GM23338 (cell line): ENCODE measurements around the gene TFPT. TPM values are rescaled to one million over a fixed set of nuclear protein-coding genes. Genes with fewer than 3 reads are reported as not detected.

Experiments
- ATAC-seq: fragments of 200-7000 bp; cut with Tn5 transposase; 3 replicates; pipeline ENCODE4 v1.9.1; 2020
- DNase-seq: peaks from one replicate; pipeline ENCODE4 v3.0.0-alpha.2; 2015; ENCODE audit warnings: low spot score
- H2AFZ ChIP-seq: fragments of 200-600 bp; sonication (generic); 2 replicates; pipeline ENCODE4 v1.8.0; 2016; ENCODE audit warnings: antibody characterized with exemption, mild to moderate bottlenecking, moderate library complexity
- H3F3A ChIP-seq: fragments of 200-600 bp; sonication (generic); replicated peaks from 2 replicates; pipeline ENCODE4 v1.8.0; 2017; ENCODE audit warnings: antibody characterized with exemption, mixed run types, low read depth
- H3K27ac ChIP-seq: fragments of 200-600 bp; sonication (generic); 2 replicates; pipeline ENCODE4 v1.6.1; 2016; ENCODE audit warnings: low read depth
- H3K27me3 ChIP-seq: fragments of 200-600 bp; sonication (generic); 2 replicates; pipeline ENCODE4 v1.8.0; 2016; ENCODE audit warnings: mild to moderate bottlenecking, mixed run types, moderate library complexity; ENCODE audit not compliant: insufficient read depth
- H3K36me3 ChIP-seq: fragments of 200-600 bp; sonication (generic); 2 replicates; pipeline ENCODE4 v1.8.0; 2016; ENCODE audit warnings: mild to moderate bottlenecking; ENCODE audit not compliant: insufficient read depth
- H3K4me1 ChIP-seq: fragments of 200-600 bp; sonication (generic); 2 replicates; pipeline ENCODE4 v1.8.0; 2016; ENCODE audit warnings: mild to moderate bottlenecking, moderate library complexity; ENCODE audit not compliant: insufficient read depth
- H3K4me2 ChIP-seq: fragments of 200-600 bp; sonication (generic); 2 replicates; pipeline ENCODE4 v1.7.1; 2017; ENCODE audit warnings: mixed run types
- H3K4me3 ChIP-seq: fragments of 200-600 bp; sonication (generic); 2 replicates; pipeline ENCODE4 v1.6.1; 2016; ENCODE audit warnings: mixed run types
- H3K79me2 ChIP-seq: fragments of 200-600 bp; sonication (generic); replicated peaks from 2 replicates; pipeline ENCODE4 v1.8.0; 2017; ENCODE audit warnings: mild to moderate bottlenecking; ENCODE audit not compliant: insufficient read depth
- H3K9me2 ChIP-seq: fragments of 200-600 bp; sonication (generic); 2 replicates; pipeline ENCODE4 v1.8.0; 2017; ENCODE audit not compliant: insufficient read depth
- H4K20me1 ChIP-seq: fragments of 200-600 bp; sonication (generic); replicated peaks from 2 replicates; pipeline ENCODE4 v1.8.0; 2017; ENCODE audit warnings: mild to moderate bottlenecking; ENCODE audit not compliant: insufficient read depth
- H3K27ac Mint-ChIP-seq: 2 replicates; pipeline ENCODE4 v1.8.0; 2020; ENCODE audit warnings: inconsistent platforms, mild to moderate bottlenecking, moderate library complexity, mixed read lengths
- H3K27me3 Mint-ChIP-seq: 3 replicates; pipeline ENCODE4 v1.8.0; 2022; ENCODE audit warnings: low read depth, mild to moderate bottlenecking, moderate library complexity, mixed read lengths, inconsistent platforms; ENCODE audit not compliant: insufficient read depth, poor library complexity
- H3K36me3 Mint-ChIP-seq: 3 replicates; pipeline ENCODE4 v1.8.0; 2021; ENCODE audit warnings: low read depth, mild to moderate bottlenecking, inconsistent platforms, moderate library complexity, mixed read lengths
- H3K4me1 Mint-ChIP-seq: 3 replicates; pipeline ENCODE4 v1.8.0; 2020; ENCODE audit warnings: mild to moderate bottlenecking, inconsistent platforms, mixed read lengths
- H3K4me3 Mint-ChIP-seq: 3 replicates; pipeline ENCODE4 v1.8.0; 2021; ENCODE audit warnings: moderate library complexity, mild to moderate bottlenecking, inconsistent platforms, mixed read lengths
- H3K9me3 Mint-ChIP-seq: 3 replicates; pipeline ENCODE4 v1.8.0; 2020; ENCODE audit warnings: moderate library complexity, mild to moderate bottlenecking, inconsistent platforms, mixed read lengths
- CREB1 ChIP-seq: fragments of 250-450 bp; sonication (Bioruptor Pico); IDR thresholded peaks from 2 replicates; pipeline ENCODE4 v1.5.0; 2020; ENCODE audit warnings: low read depth, mild to moderate bottlenecking, moderate library complexity
- CTCF ChIP-seq, 2 experiments: fragments of 200-600 bp in 1 of 2; sonication (generic) in 1 of 2; conservative IDR thresholded peaks; 2 replicates each; pipeline versions ENCODE4 v1.5.1 to v1.6.1; 2016 to 2017; ENCODE audit warnings: antibody characterized with exemption in 2 of 2, low read depth in 2 of 2, mild to moderate bottlenecking in 2 of 2, moderate library complexity in 1 of 2
- ETS1 ChIP-seq: IDR thresholded peaks from 2 replicates; pipeline ENCODE4 v1.6.1; 2016; ENCODE audit warnings: antibody characterized with exemption
- EZH2 ChIP-seq: fragments of 200-600 bp; sonication (generic); IDR thresholded peaks from one replicate; pipeline ENCODE4 v1.8.0; 2017; ENCODE audit warnings: antibody characterized with exemption, mild to moderate bottlenecking, low read depth; ENCODE audit not compliant: unreplicated experiment
- EZH2phosphoT487 ChIP-seq: fragments of 200-600 bp; sonication (generic); IDR thresholded peaks from one replicate; pipeline ENCODE4 v1.8.1; 2018; ENCODE audit warnings: antibody characterized with exemption; ENCODE audit not compliant: unreplicated experiment
- JUNB ChIP-seq: IDR thresholded peaks from one replicate; pipeline ENCODE4 v1.6.1; 2016; ENCODE audit warnings: antibody characterized with exemption; ENCODE audit not compliant: unreplicated experiment
- NANOG ChIP-seq: IDR thresholded peaks from 2 replicates; pipeline ENCODE4 v1.6.1; 2016; ENCODE audit warnings: antibody characterized with exemption, borderline replicate concordance
- POLR2AphosphoS5 ChIP-seq: IDR thresholded peaks from 2 replicates; pipeline ENCODE4 v1.6.1; 2016; ENCODE audit warnings: antibody characterized with exemption, low read depth
- REST ChIP-seq: IDR thresholded peaks from one replicate; pipeline ENCODE4 v1.6.1; 2018; ENCODE audit warnings: antibody characterized with exemption; ENCODE audit not compliant: unreplicated experiment
- STAT1 ChIP-seq: IDR thresholded peaks from one replicate; pipeline ENCODE4 v1.6.1; 2016; ENCODE audit warnings: antibody characterized with exemption; ENCODE audit not compliant: unreplicated experiment
- ZNF114 ChIP-seq: fragments of 250-450 bp; sonication (Bioruptor Pico); IDR thresholded peaks from 2 replicates; pipeline ENCODE4 v1.5.0; 2020; ENCODE audit warnings: mild to moderate bottlenecking, moderate library complexity
- ZNF331 ChIP-seq: fragments of 250-450 bp; sonication (Bioruptor Pico); IDR thresholded peaks from 2 replicates; pipeline ENCODE4 v1.5.0; 2020; ENCODE audit warnings: low read depth, mild to moderate bottlenecking, moderate library complexity
- ZNF462 ChIP-seq: fragments of 250-450 bp; sonication (Bioruptor Pico); IDR thresholded peaks from 2 replicates; pipeline ENCODE4 v1.5.0; 2020; ENCODE audit warnings: mild to moderate bottlenecking, moderate library complexity
- polyA plus RNA-seq: library from polyadenylated mRNA; unstranded; fragments of >200 nt; fragmentation: Nextera tagmentation; extraction: Ambion mirVana; gene quantifications from 2 replicates; pipeline ENCODE4 v1.2.1, GENCODE V29; 2016
- total RNA-seq: library from RNA; depleted of rRNA; stranded (reverse); fragments of >200 nt; shearing (Covaris generic); gene quantifications from 2 replicates; pipeline ENCODE4 v1.2.3, GENCODE V29; 2014

TFPT gene
- total and polyA plus RNA-seq, 2 experiments from 2014 or later = 12.0 to 18.3 TPM

GRCh38 chr19:54106716-54107115, 8.7 kb downstream of the TFPT start:
- peaks cover 22% of the 10 kb centered on the region for H3K79me2 ChIP-seq
- no peak overlapping the region for H3K27ac ChIP-seq
- 0 out of 2 replicates have a peak, but pooled peaks cover 3% of the 10 kb centered on the region for H3F3A ChIP-seq
- no peak for DNase-seq
- H4K20me1 ChIP-seq = peaks cover 19% of the 10 kb centered on the region
- H3K27ac Mint-ChIP-seq = no peak overlapping the region
- TF ChIP-seq ZNF331 (CRISPR knock-in tag) (no peak), NANOG (no peak), POLR2AphosphoS5 (no peak), CREB1 (no peak), EZH2phosphoT487 (no peak), ETS1 (no peak), ZNF462 (CRISPR knock-in tag) (no peak), STAT1 (no peak), REST (no peak), EZH2 (no peak), CTCF (conservative IDR thresholded peaks at IDR 0.05; ENCODE audit: low read depth in 2 of 2) (no peak), JUNB (no peak), ZNF114 (CRISPR knock-in tag) (no peak)
- no peaks in the 10 kb centered on the region; the same call in 1 of the 3 replicates for H3K9me3 Mint-ChIP-seq
- H3K27me3 Mint-ChIP-seq = peaks cover 24% of the 10 kb centered on the region
- H3K27me3 ChIP-seq = no peaks in the 10 kb centered on the region
- H3K4me2 ChIP-seq = no peak overlapping the region
- H3K9me2 ChIP-seq = no peaks in the 10 kb centered on the region
- no peak overlapping the region for H3K4me3 ChIP-seq
- no peak overlapping the region for H2AFZ ChIP-seq
- H3K36me3 ChIP-seq = peaks cover 12% of the 10 kb centered on the region
- peaks cover 5% of the 10 kb centered on the region; the same call in 1 of the 2 replicates for H3K4me1 ChIP-seq
- peaks cover 7% of the 10 kb centered on the region for H3K4me1 Mint-ChIP-seq
- peaks cover 52% of the 10 kb centered on the region for H3K36me3 Mint-ChIP-seq
- H3K4me3 Mint-ChIP-seq = no peak overlapping the region
- ATAC-seq = no peak
